Omental fat pad (tissue), 4 donors: Measurements from ENCODE around the gene AQP2. TPM values are rescaled to one million over a fixed set of nuclear protein-coding genes. Genes with fewer than 3 reads are reported as not detected.

Source experiments
- ATAC-seq: fragments of 150-250 bp; one replicate; pipeline ENCODE4 v1.9.1; 2016; ENCODE audit warnings: mild to moderate bottlenecking, moderate library complexity; ENCODE audit not compliant: low FRiP score
- DNase-seq: peaks from one replicate; pipeline ENCODE4 v3.0.0-alpha.2; 2019; ENCODE audit warnings: low spot score
- CTCF ChIP-seq, 3 donors: fragments of 450-650 bp; IDR thresholded peaks; one replicate each; pipeline ENCODE4 v1.5.1; 2016 to 2017; ENCODE audit warnings: antibody characterized with exemption in 3 of 3, mild to moderate bottlenecking in 3 of 3, moderate library complexity in 2 of 3
- total RNA-seq, 4 donors: library from RNA; depleted of rRNA; stranded (reverse); fragments of >200 nt; gene quantifications; one replicate each; pipeline ENCODE4 v1.1.0, GENCODE V29; 2016

AQP2 gene
- total RNA-seq, 4 donors from 2014 or later, result not detected

- no peak for DNase-seq
- no peak for TF ChIP-seq CTCF (IDR thresholded peaks at IDR 0.05)
- no peak for ATAC-seq
These were observed 20.6 kb downstream of the AQP2 start for GRCh38 chr12:49971141-49971540.

GRCh38 chr12:49972129-49972528, 21.6 kb downstream of the AQP2 start:
- ATAC-seq, result no peak
- DNase-seq, result no peak
- TF ChIP-seq CTCF (IDR thresholded peaks at IDR 0.05), result no peak

GRCh38 chr12:49972641-49973360, 22.3 kb downstream of the AQP2 start, which contains the start of gene AQP6:
Gene AQP6 (plus strand): TSS chr12:49972947. CDS start chr12:49973174, 227 bp downstream.
- DNase-seq (no peak), ATAC-seq (no peak)
- no peak for TF ChIP-seq CTCF (IDR thresholded peaks at IDR 0.05)

- no peak for TF ChIP-seq CTCF (IDR thresholded peaks at IDR 0.05)
- no peak for ATAC-seq
- no peak for DNase-seq
These were observed 22.9 kb downstream of the AQP2 start for GRCh38 chr12:49973361-49973830.

- TF ChIP-seq CTCF (IDR thresholded peaks at IDR 0.05), result no peak
- peak; percentile 56 for ATAC-seq
- DNase-seq, result no peak
These were observed 23.7 kb downstream of the AQP2 start for GRCh38 chr12:49974231-49974675.

GRCh38 chr12:49974677-49975317, 24.3 kb downstream of the AQP2 start:
- ATAC-seq (no peak), DNase-seq (no peak)
- no peak for TF ChIP-seq CTCF (IDR thresholded peaks at IDR 0.05)
